Neuron (in vitro differentiated cells): ENCODE data around the gene APH1B.

Experiments
- H2AFZ ChIP-seq: one replicate; pipeline ENCODE4 v1.6.1; 2013; ENCODE audit warnings: low read depth, mild to moderate bottlenecking, inconsistent platforms, low read length, moderate library complexity
- H3K27me3 ChIP-seq: one replicate; pipeline ENCODE4 v1.6.1; 2013; ENCODE audit warnings: low read length; ENCODE audit not compliant: insufficient read depth
- H3K36me3 ChIP-seq: one replicate; pipeline ENCODE4 v1.6.1; 2013; ENCODE audit warnings: low read length; ENCODE audit not compliant: insufficient read depth
- H3K4me1 ChIP-seq: one replicate; pipeline ENCODE4 v1.6.1; 2013; ENCODE audit warnings: low read length; ENCODE audit not compliant: insufficient read depth
- H3K4me3 ChIP-seq: 2 replicates; pipeline ENCODE4 v1.5.1; 2013; ENCODE audit warnings: mild to moderate bottlenecking, low read length, moderate library complexity
- H3K9me3 ChIP-seq: one replicate; pipeline ENCODE4 v1.6.1; 2013; ENCODE audit warnings: low read length

Gene APH1B

DNA sequence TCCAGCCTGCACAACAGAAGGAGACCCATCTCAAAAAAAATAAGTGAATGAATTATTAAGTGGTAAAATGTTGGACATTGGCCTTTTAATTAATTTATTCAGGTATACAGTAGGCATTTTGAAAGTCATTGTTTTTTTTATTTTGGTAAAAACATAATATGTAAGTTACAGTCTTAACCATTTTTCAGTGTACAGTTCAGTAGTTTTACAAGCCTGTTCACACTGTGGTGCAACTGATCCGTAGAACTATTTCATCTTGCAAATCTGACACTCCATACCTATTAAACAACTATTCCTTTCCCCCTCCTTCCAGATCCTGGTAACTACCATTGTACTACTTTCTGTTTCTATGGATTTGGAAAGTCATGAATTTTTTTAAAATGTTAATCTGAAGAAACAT is 36.1 kb upstream of the APH1B start:
- Histone ChIP-seq H3K4me1 (peaks cover 16% of the 10 kb centered on the region), H3K27me3 (no peaks in the 10 kb centered on the region), H2AFZ (no peak overlapping the region), H3K36me3 (peaks cover 4% of the 10 kb centered on the region), H3K9me3 (peaks cover 5% of the 10 kb centered on the region), H3K4me3 (no peak overlapping the region)

DNA sequence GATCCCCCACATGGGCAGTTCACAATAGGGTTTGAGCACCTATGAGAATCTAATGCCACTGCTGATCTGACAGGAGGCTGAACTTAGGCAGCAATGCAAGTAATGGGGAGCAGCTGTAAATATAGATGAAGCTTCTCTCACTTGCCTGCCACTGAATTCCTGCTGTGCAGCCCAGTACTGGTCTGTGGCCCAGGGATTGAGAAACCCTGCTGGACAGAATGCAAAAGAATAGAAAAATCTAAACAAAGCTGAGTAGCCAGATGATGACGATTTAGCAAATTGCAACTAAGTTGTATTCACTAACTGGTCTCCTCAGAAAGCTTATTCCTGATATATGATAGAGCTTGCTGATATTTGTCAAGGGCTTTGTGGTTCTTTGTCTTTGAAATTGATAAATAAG is 34.3 kb upstream of the APH1B start:
- peaks cover 16% of the 10 kb centered on the region for H3K4me1 ChIP-seq
- no peaks in the 10 kb centered on the region for H3K27me3 ChIP-seq
- H3K9me3 ChIP-seq, result peaks cover 8% of the 10 kb centered on the region
- H2AFZ ChIP-seq, result no peak overlapping the region
- H3K36me3 ChIP-seq, result peaks cover 21% of the 10 kb centered on the region
- no peak overlapping the region for H3K4me3 ChIP-seq

DNA sequence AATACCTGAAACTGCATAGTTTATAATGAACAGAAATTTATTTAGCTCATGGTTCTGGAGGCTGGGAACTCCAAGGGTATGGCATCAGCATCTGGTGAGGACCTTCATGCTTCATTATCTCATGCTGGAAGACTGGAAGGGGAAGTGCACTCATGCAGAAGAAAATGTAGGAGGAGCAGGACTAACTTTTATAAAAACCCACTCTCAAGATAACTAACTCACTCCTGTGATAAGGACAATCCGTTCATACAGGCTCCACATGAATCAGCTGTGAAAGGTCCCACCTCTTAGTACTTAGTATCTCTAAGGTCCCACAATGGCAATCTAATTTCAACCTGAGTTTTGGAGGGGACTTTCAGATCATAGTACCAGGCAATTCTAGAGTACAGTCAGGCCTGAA is 33.6 kb upstream of the APH1B start:
- no peak overlapping the region for H2AFZ ChIP-seq
- no peak overlapping the region for H3K4me3 ChIP-seq
- peaks cover 16% of the 10 kb centered on the region for H3K4me1 ChIP-seq
- H3K36me3 ChIP-seq, result peaks cover 25% of the 10 kb centered on the region
- peaks cover 8% of the 10 kb centered on the region for H3K9me3 ChIP-seq
- no peaks in the 10 kb centered on the region for H3K27me3 ChIP-seq

DNA sequence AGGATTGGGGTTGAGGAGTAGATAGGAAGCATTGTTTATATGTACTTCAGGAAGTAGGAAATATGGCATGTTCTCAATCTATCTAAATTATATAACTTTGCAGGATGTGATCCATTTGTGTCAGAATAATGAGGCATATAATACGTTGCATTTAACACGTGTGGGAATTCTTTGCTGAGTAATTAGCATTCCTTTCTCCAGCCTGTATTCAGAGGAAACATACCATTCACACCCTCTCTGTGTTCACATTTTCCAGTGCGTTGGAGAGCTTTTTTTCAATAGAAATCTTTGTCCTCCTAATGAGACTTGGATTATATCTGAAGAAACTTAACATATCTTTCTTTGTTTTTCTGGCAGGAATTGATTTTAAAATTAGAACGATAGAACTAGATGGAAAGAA is 33.0 kb upstream of the APH1B start:
- H2AFZ ChIP-seq, result no peak overlapping the region
- no peaks in the 10 kb centered on the region for H3K27me3 ChIP-seq
- H3K9me3 ChIP-seq, result peaks cover 8% of the 10 kb centered on the region
- H3K36me3 ChIP-seq, result peaks cover 30% of the 10 kb centered on the region
- H3K4me3 ChIP-seq, result no peak overlapping the region
- H3K4me1 ChIP-seq, result peaks cover 16% of the 10 kb centered on the region

DNA sequence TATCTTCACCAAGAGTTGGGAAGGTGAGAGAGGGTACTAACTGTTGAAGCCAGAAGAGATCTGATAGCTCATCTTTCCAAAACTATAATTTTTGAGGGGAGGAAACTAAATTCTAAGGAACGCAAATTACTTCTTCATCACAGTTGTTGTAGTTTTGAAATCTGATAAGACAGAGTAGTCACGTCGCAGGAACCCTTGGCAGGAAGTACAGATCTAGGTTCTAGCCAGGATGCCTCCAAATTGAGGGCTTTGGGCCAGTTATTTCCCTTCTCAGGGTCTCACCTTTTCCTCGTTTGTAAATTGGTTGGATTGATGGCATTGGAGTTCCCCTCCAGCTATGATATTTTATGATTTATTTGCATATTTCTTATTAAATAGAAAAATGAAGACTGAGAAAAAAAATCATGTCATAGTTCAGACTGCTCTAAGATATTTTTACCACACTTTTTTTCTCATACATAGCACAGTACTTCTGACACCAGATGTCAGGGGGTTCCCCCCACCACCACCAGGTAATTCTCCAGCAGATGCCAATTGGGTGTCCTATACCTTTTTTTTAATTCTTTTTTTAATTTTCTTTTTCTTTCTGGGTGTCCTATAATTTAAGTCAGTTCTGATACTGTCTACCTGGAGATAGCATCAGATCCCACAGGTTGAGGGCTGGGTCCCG is 32.3 kb upstream of the APH1B start:
- Histone ChIP-seq H3K9me3 (peaks cover 8% of the 10 kb centered on the region), H3K27me3 (no peaks in the 10 kb centered on the region), H3K4me1 (peaks cover 16% of the 10 kb centered on the region), H3K4me3 (no peak overlapping the region), H3K36me3 (peaks cover 34% of the 10 kb centered on the region), H2AFZ (no peak overlapping the region)

DNA sequence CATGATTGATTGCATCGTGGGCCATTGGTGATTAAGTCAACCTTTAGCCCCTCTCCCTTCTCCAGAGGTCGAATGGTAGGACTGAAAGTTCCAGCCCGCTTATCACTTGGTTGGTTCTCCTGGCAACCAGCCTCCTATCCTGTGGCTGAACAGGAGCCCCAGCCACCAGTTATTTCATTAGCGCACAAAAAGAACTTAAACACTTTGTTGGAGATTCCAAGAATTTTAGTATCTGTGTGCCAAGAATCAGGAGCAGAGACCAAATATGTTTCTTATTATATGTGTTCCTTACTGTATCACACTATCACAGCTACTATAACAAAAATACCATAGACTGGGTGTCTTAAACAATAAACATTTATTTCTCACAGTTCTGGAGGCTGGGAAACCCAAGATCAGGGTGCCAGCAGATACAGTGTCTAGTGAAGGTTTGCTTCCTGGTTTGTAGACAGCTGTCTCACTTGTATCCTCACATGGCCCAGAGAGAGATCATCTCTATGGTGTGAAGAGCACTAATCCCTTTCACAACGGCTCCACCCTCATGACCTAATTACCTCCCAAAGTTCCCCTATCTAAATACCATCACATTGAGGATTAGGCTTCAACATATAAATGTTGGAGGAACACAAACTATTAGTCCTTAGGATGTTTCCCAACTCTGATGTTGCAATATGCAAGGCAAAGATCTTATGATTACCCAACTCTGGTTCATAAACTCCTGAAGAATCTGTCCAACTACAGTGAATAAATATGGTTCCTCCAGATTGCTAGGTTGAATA is 30.5 kb upstream of the APH1B start:
- H3K36me3 ChIP-seq, result peaks cover 50% of the 10 kb centered on the region
- H3K27me3 ChIP-seq, result no peaks in the 10 kb centered on the region
- H3K4me3 ChIP-seq, result no peak overlapping the region
- H3K4me1 ChIP-seq, result peaks cover 14% of the 10 kb centered on the region
- H2AFZ ChIP-seq, result no peak overlapping the region
- H3K9me3 ChIP-seq, result peaks cover 8% of the 10 kb centered on the region

DNA sequence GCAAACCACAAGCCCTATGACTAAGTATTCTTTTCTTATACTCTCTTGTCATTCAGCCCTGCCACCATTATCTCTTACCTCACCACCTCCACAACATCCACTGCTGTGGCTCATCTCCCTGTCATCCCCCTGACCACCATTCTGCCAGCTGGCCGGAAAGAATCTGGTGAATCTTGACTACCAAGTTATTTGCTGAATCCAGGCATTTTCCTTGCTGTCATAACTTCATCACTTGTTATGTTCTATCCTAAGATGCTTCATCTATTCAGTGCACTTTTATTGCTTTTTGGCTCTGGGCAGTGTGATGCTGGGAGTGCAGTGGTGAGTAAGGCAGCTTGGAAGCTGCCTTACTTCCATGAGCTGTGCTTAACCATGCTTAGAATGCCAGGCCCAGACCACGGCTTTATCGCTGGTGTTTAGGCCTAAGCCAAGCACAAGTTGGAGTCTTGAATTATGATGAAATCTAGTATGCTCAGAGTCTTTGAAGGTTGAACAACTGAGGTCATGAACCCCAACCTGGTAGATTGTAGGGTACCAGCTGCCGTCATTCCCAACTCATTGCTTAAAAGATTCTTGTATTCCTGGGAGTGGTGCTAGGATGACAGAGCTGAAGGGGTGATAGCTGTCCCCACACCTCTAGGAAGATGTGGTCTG is 27.0 kb upstream of the APH1B start:
- Histone ChIP-seq H3K36me3 (peaks cover 57% of the 10 kb centered on the region), H3K4me1 (peaks cover 7% of the 10 kb centered on the region), H3K27me3 (no peaks in the 10 kb centered on the region), H2AFZ (no peak overlapping the region), H3K4me3 (no peak overlapping the region), H3K9me3 (peaks cover 4% of the 10 kb centered on the region)

DNA sequence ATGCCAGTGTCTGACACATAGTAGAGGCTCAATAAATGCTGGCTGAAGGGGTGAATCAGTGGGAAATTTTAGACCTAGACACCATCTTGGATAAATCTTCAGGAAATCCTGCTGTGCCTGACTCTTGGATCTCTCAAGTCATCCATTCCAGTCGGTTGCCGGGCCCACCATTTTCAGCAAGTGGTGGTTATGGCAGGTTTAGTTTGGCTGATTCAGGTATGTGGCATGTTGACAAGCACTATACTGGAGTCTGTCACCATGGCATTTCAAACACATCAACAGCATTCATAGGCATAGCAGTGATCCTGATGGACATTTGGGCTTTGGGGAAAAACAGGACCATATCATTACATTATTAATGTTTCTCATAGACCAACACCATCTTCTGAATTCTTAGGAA is 25.7 kb upstream of the APH1B start:
- H3K27me3 ChIP-seq, result no peaks in the 10 kb centered on the region
- peaks cover 16% of the 10 kb centered on the region for H3K4me1 ChIP-seq
- no peak overlapping the region for H3K4me3 ChIP-seq
- H2AFZ ChIP-seq, result no peak overlapping the region
- peaks cover 49% of the 10 kb centered on the region for H3K36me3 ChIP-seq
- no peaks in the 10 kb centered on the region for H3K9me3 ChIP-seq

DNA sequence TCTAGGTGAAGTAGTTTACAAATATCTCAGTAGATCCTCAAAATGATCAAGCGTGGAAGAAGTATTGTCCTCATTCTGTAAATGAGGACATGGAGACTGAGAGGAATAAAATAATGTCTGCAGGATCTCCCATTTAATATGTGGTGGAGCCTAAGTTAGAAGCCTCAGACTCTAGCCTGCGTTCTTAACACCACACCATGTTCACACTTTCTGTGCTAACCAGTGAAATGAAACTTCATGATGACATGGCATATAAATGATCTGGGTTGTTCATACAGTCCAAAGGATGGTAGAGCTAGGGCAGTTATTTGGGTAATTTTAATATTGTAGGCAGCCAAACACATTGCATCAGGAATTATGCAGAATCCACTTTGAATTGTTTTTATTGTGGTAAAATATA is 25.1 kb upstream of the APH1B start:
- Histone ChIP-seq H3K36me3 (peaks cover 43% of the 10 kb centered on the region), H3K4me3 (no peak overlapping the region)

DNA sequence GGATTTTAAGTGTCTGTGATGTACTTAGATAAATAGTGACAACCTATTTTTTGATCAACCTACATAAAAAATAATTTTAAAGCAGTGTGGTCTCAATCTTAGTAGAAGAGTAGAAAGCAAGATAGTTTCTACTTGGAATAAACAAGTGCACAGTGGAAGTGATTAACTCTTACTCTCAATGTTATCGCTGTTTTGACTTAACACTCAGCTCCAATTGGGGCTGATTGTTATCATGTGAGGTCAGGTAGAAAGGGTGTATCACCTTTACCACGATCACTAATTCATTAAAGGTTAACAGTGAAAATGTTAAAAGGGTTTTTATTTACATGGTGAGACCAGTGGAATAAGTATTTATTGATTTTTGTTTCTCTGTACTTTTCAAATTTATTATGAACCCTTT is 22.4 kb upstream of the APH1B start:
- Histone ChIP-seq H3K27me3 (no peaks in the 10 kb centered on the region), H3K36me3 (peaks cover 39% of the 10 kb centered on the region), H3K9me3 (peaks cover 8% of the 10 kb centered on the region), H2AFZ (no peak overlapping the region), H3K4me1 (peaks cover 27% of the 10 kb centered on the region), H3K4me3 (no peak overlapping the region)

More for the DNA sequence above, 25.1 kb upstream of the APH1B start:
- no peaks in the 10 kb centered on the region for H3K9me3 ChIP-seq
- H2AFZ ChIP-seq, result no peak overlapping the region
- no peaks in the 10 kb centered on the region for H3K27me3 ChIP-seq
- H3K4me1 ChIP-seq, result peaks cover 22% of the 10 kb centered on the region

DNA sequence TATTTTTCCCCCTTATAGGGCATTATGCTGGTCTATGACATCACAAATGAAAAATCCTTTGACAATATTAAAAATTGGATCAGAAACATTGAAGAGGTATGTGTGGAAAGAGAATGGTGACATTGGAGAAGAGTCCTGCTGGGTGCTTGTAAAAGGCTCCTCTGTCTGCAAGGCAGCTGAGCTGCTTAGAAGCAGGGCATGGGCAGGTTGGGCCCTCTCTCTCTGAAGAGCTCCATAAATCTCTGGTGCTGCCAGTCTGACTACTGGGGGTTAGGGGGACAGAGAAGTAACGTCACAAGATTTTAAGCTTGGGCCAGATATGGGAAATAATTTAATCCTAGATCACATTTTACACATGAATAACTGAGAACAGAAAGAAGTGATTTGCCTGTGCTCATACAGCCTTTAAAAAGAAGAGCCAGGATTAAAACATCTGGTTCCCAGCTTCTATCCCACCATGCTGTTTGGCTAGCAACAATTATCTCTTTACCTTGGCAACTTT is 21.9 kb upstream of the APH1B start:
- no peaks in the 10 kb centered on the region for H3K27me3 ChIP-seq
- H3K4me1 ChIP-seq, result peaks cover 27% of the 10 kb centered on the region
- no peak overlapping the region for H3K4me3 ChIP-seq
- H2AFZ ChIP-seq, result no peak overlapping the region
- H3K9me3 ChIP-seq, result peaks cover 8% of the 10 kb centered on the region
- peaks cover 39% of the 10 kb centered on the region for H3K36me3 ChIP-seq

DNA sequence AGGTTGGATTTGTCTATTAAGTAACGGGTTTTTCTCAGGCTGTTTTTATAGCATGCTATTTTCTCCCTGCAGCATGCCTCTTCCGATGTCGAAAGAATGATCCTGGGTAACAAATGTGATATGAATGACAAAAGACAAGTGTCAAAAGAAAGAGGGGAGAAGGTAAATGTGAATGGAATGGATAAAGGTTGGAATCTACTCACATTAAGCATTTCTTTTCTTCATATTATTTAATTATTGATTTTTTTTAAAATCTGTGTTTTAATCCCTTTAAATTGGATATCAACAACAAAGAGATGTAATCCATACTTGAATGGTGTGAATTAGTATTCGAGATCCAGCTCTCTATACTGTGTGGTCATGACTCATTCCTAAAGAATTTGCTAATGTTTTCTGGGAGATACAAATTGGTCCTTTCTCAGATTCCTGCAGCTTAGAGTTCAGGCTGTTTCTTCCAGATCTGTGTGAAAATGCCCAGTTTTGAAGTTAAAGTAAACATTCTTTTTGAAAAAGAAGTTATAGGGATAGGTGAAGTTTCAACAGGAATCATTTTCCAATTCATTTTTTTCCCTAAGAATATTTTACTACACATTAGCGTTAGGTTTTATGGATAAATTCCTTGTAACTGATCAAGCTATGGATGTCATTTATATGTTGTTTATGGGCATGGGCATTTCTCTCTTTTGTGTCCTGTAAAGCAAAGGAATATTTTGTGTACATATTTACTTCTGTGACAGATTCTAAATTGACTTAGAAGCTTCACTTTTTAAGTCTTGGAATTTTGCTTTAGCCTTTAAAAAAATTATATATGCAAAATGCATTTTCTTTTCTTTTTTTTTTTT is 20.8 kb upstream of the APH1B start:
- Histone ChIP-seq H2AFZ (peak overlapping the region; percentile 75), H3K36me3 (peaks cover 41% of the 10 kb centered on the region), H3K9me3 (peaks cover 12% of the 10 kb centered on the region), H3K4me3 (peak overlapping the region; percentile 20), H3K4me1 (peaks cover 27% of the 10 kb centered on the region), H3K27me3 (no peaks in the 10 kb centered on the region)
